Measurements from ENCODE around the gene DCC.

DCC gene

GRCh38 chr18:53543711-53544110, 1203.7 kb downstream of the DCC start:
- DNase-seq: no peak

GRCh38 chr18:53544917-53545316, 1204.9 kb downstream of the DCC start:
- no peak for DNase-seq

GRCh38 chr18:53551868-53552426, 1212.0 kb downstream of the DCC start:
- DNase-seq: no peak

GRCh38 chr18:53553030-53553429, 1213.0 kb downstream of the DCC start:
- no peak for DNase-seq

GRCh38 chr18:53556450-53556849, 1216.5 kb downstream of the DCC start:
- no peak for DNase-seq

- DNase-seq: no peak
Measured at GRCh38 chr18:53560546-53560945, 1220.5 kb downstream of the DCC start.

- DNase-seq: no peak
Measured at GRCh38 chr18:53566626-53567025, 1226.6 kb downstream of the DCC start.

- DNase-seq: no peak
Measured at GRCh38 chr18:53567929-53568574, 1228.1 kb downstream of the DCC start.

All from GDM1 (cell line).